Fibroblast of the conjunctiva (primary cell): Measurements from ENCODE around the gene ELMO1.

Experiments
- DNase-seq: peaks from one replicate; pipeline ENCODE4 v3.0.0-alpha.2; 2010; ENCODE audit warnings: low read depth

Gene ELMO1, protein sequence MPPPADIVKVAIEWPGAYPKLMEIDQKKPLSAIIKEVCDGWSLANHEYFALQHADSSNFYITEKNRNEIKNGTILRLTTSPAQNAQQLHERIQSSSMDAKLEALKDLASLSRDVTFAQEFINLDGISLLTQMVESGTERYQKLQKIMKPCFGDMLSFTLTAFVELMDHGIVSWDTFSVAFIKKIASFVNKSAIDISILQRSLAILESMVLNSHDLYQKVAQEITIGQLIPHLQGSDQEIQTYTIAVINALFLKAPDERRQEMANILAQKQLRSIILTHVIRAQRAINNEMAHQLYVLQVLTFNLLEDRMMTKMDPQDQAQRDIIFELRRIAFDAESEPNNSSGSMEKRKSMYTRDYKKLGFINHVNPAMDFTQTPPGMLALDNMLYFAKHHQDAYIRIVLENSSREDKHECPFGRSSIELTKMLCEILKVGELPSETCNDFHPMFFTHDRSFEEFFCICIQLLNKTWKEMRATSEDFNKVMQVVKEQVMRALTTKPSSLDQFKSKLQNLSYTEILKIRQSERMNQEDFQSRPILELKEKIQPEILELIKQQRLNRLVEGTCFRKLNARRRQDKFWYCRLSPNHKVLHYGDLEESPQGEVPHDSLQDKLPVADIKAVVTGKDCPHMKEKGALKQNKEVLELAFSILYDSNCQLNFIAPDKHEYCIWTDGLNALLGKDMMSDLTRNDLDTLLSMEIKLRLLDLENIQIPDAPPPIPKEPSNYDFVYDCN

DNA sequence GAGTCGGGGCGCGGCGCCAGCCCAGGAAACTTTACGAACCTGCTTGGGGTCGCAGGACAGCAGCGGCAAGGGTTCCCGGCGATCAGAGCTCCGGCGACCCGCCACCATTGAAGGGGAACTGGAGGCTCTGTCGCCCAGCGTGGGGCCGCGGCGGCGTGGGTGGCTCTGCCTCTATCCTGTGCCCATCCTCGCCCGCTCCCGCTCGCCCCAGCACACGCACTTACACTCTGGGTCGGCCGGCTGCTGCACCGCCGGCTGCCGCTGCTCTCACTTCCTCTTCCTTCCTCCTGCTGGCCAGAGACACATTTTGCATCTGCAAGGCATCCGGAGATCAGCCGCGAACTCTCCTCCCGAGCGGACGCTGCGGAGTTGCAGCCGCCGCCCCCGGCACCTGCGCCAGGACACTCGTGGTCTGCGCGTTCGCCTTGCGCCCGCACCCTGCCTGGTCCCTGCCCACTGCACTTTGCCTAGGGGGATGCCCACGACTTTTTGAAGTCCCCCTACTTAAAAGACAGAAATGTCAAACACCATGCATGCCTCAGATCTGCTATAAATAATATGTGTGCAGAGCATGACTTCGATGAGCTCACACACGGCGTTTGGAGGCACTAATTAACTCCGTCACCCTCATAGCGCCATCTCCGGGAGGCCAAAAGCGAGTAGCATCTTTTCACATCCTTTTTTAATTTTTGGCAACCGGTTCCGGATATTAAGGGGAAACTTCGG lies at the start of gene ELMO1:
TSS of gene ELMO1 (minus strand) at position 229 of the 726 bp plus-strand sequence. CDS start 106,174 bp downstream, outside the sequence.
- peak; percentile 8 for DNase-seq

DNA sequence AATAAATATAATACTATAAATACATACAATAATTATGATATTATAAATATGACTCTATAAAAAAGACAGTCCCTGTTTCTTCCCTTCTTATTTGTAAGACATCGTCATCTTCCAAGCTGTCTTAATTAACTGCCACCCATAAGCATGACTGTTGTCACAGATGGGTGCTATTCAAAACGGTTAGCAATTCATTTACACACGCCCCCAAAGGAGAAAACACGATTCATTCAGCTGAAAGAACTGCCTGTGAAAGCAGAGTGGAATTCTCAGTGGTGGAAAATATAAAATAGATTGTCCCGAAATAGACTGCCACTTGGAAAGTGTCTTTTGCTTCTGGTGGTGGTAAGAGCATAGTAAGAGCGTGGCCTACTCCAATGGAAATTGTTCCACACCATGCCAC lies 48.9 kb upstream of the ELMO1 start:
- DNase-seq, result no peak

DNA sequence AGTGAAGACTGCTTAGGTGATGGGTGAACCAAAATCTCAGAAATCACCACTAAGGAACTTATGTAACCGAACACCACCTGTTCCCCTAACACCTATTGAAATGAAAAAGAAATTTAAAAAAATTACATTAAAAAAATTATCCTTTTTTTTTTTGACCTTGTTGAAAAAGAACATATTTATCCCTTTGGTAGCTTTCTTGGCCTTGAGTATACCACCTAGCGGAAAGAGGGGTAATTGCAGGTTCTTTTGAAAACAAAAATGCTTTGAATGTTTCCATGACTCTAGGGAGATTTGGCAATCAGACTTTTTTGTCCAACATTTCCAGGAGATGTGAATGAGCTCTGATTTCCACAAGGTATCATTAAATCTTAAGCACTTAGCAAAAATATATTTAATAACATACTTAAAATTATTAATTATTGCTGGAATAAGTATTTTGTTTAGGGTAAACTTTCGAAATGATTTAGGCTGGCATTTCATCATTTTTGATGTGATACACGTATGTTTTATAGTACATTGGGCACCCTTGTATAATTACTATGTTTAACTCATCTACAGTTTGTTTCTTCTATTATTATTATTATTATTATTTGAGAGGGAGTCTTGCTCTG lies 47.0 kb upstream of the ELMO1 start:
- DNase-seq, result peak; percentile 16

DNA sequence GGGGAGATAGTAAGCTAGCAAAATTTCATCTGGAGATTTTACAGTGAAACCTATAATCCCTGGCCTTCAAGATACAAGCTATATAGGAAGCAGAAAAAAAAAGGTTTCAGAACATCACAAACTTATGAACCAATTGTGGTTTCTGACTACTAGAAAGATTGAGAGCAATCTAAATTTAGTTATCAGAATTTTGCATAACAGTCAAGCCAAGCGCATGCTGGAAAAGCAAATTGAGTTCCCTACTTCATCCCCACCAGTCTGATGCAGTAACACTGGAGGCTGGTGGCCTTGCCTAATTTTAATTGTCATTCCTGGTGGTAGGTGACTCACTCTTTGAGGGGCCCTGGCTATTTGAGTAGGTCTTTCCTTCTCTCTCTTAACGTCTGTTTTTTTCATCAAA lies 46.3 kb upstream of the ELMO1 start:
- no peak for DNase-seq

DNA sequence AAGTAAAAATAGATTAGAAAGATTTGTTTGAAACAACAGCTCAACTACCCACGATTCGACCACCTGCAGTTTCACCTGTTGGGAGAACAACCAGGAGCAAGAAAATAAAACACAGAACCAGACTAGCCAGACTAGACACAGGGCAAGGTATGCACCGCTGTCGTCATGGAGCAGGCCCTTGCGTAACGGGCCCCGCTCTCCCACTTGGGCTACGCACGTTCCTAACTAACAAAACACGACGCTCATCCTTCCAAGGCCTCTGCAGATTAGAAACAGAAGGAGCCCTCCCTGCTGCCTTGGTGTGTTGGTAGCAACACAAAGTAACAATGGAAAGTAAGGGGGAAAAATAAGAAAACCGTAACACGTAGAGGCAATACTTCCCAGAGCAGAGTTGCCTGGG lies 45.1 kb upstream of the ELMO1 start:
- DNase-seq, result no peak

DNA sequence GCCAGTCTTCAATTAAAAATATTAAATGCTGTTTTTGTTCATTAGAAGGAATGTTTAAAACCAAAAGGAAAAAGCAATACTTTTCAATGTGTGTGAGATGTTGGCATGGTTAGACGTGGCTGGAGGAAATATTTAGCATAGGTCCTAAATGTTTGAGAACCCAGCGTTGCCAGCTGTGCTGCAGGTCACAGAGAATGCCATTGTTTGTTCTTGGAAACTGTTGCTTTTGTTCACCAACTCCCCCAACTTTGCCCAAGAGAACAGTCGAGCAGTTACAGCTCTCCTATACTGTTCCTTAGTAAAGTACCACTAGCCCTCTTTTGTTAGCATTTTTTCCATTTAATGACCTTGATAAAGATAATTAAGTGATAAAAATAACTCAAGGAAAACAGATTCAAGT lies 44.5 kb upstream of the ELMO1 start:
- no peak for DNase-seq

DNA sequence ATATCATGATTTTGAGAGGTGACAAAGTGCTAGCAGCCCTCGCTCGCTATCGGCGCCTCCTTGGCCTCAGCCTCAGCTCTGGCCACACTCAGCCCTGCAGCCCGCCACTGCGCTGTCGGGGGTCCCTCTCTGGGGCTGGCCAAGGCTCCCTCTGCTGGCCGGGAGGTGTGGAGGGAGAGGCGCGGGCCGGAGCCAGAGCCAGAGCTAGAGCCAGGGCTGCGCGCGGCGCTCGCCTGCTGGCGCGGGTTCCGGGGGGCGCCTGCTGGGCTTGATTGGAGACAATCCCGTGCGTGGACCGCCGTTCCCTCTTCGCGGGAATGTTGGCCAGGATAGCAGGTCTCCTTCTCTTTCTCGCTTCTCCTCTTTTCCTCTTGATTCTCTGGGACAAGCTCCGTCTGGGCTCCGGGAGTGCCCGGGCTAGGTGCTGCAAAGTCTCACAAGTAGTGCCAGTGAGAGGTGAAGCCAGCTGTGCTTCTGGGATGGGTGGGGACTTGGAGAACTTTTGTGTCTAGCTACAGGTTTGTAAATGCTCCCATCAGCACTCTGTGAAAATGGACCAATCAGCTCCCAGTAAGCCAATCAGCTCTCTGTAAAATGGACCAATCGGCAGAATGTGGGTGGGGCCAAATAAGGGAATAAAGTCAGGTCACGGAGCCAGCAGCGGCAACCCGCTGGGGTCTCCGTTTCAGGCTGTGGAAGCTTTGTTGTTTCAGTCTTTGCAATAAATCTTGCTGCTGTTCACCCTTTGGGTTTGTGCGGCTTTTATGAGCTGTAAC lies 43.4 kb upstream of the ELMO1 start:
- no peak for DNase-seq

DNA sequence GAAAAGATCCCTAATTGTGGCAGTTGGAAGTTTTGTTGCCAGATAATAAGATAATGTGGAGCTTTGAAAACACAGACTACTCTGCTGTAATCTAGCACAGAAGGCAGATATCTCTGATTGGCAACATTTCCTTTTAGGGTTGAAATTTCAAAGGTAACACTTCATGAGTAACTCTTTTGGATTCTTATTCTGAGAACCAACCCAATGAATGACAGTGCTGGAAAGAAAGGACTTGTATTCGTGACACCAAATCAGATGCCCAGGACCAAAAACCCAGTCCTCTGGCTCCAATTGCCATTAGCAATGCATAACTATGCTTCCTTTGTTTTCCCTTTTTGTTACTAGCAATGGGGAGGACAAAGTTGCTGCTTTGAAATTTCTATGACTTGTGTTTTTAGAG lies 41.0 kb upstream of the ELMO1 start:
- no peak for DNase-seq

DNA sequence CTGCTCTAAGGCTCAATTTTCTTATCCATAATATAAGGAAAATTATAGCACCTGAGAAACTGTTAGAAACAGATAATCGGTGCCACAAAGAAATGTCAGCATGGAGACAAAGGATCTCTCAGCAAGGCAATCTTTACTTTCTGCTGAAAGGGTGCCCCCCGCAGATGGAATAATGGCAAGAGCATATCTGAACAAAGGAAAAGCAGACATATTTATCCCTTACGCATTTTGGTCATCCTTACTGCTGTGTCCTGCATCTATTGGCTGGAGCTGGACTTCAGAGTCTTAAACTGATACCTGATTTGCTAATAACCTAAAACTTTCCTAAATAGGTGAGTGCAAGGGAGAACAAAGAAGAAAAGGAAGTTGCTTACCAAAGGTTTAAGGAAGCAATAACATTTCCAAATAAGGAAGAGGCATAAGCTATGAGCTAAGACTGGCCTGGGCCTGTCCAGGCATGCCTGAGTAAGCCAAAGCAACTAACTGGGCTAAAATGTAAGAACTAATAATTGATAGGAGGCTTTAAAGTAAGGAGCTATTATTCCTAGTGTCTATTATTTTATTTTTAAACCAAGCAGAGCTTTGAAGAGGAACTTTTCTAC lies 39.6 kb upstream of the ELMO1 start:
- no peak for DNase-seq

DNA sequence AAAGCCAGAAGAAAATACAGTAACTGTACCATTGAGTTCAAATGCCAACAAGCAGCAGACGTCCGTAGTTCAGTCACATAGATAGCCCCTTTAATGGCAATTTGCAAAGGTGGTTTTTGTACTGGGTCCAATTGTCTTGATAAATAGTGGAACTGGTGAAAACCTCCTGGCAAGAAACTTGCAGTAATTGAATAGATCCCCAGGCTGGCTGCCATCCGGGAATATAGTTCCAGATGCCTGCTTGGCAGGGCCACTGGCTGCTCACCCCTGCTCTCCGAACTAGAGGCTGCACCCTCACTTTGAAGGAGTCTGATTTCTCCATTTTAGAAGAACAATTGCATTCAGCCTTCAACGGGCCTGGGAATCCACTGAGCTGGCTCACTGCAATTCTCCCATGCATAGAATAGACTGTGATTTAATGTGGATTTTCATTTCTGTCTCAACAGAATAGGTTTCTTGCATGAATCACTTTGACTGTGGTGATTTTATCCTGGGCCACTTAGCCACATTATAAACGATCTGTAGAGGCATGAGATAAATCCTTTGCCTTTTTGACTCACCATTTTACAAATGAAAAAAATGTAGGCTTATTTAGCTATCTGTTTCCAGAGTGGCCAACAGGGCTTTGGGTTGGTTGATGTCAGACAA lies 35.9 kb upstream of the ELMO1 start:
- DNase-seq, result no peak

DNA sequence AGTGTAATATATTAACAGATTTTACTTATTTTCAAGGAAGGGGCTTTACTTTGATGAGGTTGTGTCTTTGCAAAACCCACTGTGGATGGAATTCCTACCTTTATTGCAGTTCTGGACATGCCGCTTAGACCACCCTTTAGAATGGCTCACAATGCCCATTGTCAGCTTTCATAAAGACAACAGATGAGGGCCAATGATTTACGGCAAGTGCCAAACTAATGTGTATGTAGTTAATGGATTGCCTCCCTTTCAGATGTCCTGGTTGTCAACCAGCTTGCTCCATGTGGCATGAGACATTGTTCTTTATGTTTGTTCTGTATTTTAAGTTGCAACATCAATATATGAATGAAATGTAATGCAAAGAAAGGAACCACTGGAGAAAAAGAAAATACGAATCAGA lies 35.0 kb upstream of the ELMO1 start:
- DNase-seq, result no peak

DNA sequence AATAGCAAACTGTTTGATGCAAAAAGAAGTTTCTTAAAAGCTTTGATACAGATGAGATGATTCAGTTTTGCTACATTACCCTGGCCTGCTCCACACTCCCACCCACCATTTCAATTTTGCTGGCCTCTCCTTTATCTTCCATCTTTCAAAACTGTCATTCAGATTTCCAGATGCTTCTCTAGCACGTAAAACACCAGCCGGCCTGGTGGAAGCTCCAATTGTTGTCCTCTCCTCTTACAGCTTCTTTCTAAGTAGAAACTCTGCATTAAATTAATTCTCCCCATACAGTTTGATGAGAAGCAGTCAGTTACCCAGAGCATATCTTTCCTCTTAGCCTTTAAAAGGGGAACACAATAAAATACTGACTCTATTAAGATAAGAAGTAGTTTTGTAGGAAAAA lies 34.3 kb upstream of the ELMO1 start:
- DNase-seq, result no peak

DNA sequence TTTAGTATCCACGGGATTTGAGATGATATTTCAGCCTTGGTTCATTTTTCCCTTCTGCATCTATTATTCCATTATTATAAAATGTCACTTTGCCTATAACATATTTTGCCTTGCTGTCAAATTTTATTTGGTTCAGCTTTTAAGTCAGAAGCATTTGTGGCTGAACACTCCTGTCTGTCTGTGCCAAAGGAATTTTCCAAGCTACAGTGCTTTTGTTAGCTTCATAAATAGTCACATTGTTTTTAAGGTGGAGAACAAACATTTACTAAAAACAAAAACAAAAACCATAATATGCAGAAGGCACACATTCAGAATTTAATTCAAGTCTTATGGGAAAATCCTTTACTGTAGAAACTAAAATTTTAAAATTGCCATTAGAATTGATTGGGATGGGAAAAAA lies 33.8 kb upstream of the ELMO1 start:
- DNase-seq, result no peak

DNA sequence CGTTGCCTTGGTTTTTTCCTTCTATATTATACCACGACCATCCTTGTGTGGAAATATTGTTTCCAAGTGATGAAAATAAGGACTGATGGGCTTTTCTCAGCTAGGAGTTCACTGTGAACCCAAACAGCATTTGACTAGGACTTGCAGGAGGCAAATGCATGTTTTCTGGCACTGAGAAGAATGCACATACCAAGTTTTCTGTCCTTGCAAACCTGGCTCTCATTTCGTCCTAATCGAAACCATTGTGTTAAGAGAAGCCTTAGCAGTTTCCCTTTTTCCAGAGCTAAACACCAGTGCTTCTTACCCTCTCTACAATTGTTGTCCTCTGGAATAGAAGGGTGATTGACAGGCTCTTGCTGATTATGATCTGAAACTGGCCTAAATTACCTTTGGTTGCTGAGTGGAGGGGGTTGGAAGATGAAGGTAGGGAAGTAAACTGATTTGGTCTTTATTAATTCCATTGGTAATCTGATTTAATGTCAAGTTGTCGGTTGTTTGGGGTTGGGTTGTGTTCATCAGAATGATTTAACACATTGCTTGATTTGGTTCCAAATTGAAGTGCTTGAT lies 33.1 kb upstream of the ELMO1 start:
- DNase-seq, result no peak

DNA sequence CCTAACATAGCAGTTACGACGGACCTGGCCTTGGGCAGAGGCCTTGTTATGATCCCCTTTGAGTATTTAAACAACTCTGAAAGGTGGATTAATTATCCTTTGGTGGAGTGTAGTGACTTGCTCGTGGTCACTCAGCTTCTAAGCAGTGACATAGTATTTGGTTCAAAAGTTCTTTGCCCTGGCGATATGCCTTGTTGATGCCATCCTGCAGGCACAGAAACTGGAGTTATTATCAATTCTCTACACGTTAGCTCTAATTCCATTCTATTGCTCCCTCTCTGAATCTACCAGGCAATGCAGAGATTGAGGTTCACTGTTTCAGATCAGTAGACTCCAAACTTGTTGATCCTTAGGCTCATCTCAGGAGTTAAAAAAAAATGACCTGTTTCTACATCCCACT lies 32.5 kb upstream of the ELMO1 start:
- no peak for DNase-seq

DNA sequence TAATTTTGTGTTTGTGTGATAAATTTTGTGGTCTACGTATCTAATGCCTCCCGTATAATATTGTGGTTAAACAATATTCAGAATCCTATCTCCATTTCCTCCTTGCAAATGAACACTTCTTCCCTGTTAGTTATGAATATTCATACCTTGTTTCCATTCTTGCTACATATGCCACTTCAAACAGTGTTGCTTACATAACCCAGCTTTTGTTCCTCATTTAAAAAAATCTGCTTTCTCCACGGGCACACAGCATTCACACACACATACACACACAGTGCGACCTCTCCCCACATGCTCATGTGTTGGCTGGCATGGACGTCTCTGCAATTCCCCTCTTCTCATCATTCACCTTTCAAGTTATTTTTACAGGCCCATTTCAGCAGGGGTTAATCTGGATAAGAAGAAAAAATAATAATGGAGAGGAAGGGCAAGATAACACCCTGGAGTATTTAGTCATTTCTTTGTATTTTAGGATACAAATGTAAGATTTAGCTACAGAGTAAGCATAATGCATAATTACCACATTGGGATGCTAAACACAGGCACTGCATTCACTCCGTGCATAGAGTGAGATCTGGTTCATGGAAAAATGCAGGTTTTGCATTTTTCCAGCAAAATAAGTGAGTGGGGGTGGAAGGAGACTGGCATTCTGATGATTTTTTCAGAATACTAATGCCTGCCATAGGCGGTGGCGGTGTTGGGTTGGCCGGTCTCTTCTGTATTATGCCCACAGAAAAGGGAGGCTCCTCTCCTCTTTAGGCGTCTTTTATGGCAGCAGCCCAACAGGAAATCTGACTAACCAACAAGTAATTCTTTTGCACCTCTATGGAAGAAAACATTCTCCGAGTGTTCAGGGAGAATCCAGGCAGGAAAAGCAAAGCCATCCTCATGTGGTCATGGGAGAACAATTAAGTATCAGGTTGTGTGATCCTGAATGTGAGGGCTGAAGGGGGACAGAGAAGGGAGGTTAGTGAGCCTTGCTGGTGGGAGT lies 31.7 kb upstream of the ELMO1 start:
- DNase-seq, result no peak

DNA sequence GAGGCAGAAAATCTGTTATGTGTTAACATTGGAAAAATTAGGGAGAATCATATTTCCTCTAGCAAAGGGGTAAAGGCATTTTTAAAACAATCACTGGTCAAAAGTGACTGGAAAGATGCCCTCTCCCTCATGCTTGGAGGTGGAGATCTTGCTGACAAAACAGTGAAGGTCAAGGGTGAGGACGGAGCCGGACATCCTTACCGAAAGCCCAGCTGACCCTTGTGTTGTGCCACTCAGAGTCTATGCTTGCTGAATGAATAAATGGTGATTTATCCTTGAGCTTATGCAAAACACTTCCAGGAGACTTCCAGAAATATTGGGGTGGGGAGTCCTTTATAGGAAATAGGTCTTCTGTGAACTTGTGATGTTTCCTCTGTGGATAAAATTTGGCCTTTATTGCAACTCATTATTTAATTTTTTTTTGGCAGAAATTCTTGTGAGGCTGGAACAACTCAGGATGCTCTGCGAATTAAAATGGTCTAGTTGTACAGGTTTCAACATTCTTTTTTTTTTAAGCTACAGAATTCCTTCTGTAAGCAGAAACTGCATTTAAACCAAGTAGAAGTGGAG lies 28.3 kb upstream of the ELMO1 start:
- DNase-seq, result no peak

DNA sequence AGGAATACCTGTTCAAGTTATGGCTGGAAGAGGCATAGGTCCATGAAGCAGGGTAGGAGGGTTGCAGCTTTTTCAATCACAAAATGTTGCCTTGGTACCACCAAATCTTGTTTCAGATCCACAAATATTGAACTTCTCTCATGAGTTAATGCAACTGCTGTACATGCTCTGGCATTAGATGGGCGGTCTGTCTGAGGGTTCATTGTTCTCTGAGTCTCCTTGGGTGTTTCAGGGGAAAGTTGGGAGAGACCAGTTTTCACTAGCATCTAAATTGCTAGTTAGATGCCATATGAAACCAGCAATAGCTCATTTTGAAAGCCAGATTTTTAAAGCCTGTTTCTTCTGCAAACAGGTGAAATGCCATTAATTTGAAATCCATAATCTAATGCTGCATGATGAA lies 27.8 kb upstream of the ELMO1 start:
- no peak for DNase-seq

DNA sequence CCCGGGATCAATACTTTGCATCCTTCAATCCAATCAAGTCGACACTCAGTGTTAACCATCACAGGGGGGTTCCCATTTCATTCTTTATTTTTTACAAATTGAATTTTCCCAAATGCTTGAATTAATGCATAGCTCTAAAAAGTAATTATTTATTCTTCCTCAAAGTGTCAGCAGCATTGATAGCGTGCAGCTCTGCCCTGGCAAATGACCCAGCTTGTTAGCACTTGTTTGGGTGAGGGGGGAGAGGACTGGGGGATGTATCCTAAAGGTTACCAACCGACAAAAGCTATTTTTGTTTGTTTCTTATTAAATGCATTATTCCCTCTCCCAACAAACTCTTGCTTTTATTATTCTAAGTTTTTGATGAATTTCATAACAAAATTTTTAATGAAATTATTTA lies 27.0 kb upstream of the ELMO1 start:
- DNase-seq, result no peak
